GM18951 (cell line): Measurements from ENCODE around the gene FAM181A.

Source experiments
- POLR2A ChIP-seq: IDR thresholded peaks from 4 replicates; pipeline ENCODE4 v1.6.1; 2011; ENCODE audit warnings: mild to moderate bottlenecking; ENCODE audit not compliant: insufficient read length, insufficient read depth; ENCODE audit errors: extremely low read depth
- in situ Hi-C: fragments of 300-500 bp; cut with MboI; formaldehyde crosslinking; loops from one replicate; pipeline ENCODE4 v1.12.0; 2022; ENCODE audit warnings: low sequenced_read_pairs, mixed read lengths, inconsistent platforms; ENCODE audit not compliant: unreplicated experiment

Gene FAM181A

DNA sequence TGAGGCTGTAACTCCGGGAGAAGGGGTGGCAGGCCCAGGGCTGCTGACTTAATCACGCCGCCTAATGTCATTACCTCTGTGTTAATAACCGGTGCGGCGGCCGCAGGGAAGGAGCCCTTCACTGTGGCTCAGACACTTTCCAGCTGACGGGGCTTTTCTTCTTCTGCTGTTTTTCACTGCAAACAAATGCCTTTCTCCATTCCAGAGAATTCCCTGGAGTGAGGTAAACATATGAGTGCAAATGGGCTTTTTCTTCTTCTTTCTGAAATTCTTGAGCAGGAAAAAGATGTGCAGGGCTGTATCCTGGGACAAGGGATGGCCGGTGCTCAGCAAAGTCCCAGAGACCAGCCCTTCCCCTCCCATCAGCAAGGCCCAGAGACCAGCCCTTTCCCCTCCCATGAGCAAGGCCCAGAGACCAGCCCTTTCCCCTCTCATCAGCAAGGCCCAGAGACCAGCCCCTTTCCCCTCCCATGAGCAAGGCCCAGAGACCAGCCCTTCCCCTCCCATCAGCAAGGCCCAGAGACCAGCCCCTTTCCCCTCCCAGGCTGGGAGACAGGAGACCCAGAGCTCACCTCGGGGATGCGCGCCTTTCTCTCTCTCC lies 33.4 kb upstream of the FAM181A start:
- no peak for TF ChIP-seq POLR2A
- in situ Hi-C loops, result no loop called here

DNA sequence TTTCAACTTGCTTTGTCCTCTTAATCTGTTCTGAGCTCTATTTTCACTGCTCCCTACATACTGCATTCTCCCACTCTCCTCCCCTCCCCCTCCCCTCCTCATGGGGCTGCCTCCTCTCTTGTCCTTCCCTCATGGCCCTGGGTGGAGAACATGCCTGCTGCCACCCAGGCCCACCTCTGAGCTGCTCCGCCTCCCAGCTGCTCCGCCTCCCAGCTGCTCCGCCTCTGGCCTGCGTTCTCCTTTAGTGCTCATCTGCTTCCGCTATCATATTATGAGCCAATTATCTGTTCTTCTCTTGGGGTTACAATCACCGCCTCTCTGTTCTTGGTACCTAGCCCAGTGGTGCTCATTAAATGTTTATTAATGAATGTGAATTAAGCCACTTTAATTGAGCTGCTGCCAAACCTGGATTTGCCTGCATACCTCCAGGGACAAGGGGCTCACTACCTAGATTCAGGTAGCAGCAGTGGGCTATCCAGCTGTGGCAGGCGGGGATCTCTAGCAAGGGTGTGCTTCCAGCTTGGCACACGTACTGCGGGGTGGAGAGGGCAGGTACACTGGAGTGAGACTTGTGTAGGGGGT lies 32.0 kb upstream of the FAM181A start:
- in situ Hi-C loops, result no loop called here
- no peak for TF ChIP-seq POLR2A

DNA sequence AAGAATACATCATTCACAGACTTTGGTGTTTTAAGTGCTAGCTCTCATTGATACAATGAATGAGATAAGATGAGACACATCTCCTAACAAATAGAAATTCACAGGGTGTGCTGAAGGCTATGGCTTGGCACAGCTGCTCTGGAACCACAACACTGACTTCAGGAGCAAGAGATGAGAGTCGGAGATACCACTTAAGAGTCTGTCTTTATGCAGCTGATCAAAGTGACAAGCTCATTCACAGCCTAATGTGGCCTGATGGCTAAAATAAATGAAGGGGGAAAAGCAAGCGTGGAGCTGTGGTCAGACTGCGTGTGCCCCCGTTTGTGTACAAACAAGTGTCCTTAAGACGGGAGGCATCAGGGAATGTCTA lies 29.7 kb upstream of the FAM181A start:
- in situ Hi-C loops, result no loop called here
- TF ChIP-seq POLR2A, result no peak

DNA sequence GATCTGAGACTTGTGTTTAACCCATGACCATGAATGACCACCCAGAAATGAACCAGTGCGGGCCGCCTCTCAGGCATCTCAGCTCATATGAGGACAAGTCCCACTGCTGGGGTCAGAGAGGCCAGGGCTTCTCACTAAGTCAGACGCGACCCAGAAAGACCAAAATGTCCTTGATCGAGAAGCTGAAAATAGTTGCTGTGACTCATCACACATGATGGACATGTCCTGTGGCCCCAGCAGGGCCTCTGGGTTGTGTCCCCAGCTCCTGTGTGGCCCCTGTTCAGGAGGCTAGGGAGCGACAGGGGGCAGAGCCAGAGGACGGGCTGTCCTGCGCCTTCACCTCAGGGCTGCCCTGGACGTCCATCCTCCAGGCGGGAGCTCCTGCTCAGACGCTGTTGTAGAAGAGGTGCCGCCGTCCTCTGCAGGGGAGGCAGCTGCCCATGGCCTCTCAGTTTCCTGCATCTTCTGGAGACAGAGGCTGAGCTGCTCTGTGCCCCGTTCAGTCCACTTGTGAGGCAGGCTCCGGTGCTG lies 29.0 kb upstream of the FAM181A start:
- TF ChIP-seq POLR2A, result no peak
- in situ Hi-C loops, result no loop called here

DNA sequence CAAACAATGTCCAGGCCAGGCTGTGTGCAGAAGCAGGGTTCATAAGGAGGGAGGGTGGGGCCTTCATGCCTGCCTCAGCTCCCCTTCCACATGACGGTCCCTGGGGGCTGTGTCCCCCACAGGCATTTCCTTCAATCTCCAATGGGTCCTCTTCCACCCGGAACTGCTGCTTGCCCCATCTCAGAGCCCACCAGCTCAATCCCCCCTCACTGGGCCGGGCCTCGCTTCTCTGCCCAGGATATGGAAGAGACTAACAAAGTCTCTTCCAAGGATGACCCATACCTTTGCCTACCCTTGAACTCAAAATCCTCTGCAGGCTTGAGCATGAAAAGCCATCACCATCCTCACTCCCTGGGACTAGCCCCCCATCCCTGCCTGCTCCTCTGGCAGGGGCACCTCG lies 28.4 kb upstream of the FAM181A start:
- in situ Hi-C loops, result no loop called here
- no peak for TF ChIP-seq POLR2A

DNA sequence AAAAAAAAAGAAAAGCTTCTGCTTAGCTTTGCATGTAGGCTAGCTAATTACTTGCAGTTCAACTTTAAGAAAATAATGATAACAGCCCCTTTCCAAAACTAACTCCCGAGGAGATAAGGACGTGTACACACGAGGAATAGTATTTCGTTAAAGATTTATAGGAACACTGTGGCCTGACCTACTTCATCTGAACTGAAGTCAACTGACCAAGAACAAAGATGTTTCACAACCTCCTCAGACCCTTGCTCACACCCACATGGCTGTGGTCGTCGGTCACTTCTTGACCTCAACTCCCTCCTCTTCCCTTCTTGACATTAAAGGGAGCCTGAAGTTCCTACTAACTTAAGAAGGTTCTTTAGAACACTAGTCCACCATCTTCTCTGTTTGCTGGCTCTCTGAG lies 25.3 kb upstream of the FAM181A start:
- no peak for TF ChIP-seq POLR2A
- in situ Hi-C loops, result loop anchor here (10.0 kb wide), 1 partner anchor 247 kb away; no protein-coding TSS in a partner anchor

DNA sequence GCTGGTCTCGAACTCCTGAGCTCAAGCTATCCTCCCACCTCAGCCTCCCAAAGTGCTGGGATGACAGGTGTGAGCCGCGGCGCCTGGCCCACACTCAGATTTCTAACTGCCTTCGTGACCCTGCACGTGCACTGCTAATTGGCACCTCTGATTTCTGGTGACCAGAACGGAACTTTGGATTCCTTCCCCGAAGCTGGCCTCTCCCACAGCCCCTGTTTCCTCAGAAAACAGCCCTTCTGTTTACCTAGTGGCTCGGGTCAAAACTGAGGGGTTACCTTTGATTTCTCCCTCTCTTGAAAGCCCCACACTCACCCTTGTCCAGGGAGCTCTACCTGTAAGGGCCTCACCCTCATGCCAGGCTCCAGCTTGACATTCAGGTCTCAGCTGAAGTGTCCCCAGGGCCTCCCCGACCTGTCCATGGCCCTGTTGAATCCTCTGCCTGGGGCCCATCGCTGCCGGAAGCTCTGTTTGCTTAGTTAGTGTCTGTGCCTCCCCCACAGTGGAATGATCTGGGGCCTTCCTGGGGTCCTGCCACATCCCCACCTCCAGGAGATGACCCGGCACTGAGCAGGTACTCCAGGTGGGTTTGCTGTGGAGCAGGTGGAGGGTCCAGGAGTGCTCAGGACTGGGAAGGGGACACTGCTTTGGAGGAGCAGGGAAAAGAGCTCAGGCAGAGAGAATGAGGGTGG lies 24.4 kb upstream of the FAM181A start:
- in situ Hi-C loops, result loop anchor here (10.0 kb wide), 1 partner anchor 248 kb away; no protein-coding TSS in a partner anchor
- TF ChIP-seq POLR2A, result no peak

DNA sequence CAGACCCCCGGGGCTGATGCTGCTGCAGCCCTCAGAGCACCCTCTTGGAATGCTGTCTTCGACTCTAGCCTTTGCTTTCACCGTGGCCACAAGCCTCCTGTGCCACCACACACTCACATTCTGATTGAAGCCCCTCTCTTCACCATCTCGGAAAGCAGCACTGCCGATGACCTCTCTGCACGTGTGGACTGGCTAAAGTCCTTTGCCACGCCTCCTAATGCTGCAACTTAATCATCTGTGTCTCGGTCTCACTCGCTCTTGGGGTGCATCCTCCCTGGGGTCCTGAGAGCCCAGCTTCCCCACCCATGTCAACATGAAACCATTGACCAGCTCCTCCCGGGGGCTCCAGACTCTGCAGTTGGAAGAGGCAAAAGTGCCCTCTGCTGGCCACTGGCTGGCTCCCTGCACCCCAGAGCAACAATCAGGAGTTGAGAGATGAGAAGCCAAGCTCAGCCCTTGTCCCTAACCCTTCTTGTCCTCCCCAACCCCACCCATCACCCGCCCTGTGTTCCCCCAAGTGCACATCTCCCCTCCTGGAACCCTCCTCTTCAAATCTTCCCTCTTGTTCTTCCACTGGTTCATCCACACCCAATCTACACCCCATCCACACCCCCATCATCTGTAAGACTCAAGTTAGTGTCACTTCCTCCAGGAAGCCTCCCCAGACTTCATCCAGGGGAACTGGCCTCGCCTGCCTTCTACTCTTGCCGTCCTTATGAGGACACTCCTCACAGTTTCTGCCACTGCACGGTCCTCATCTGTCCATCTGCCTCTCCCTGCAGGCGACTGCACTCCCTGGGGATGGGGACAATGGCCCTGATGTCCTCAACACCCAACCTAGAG lies 23.6 kb upstream of the FAM181A start:
- in situ Hi-C loops, result loop anchor here (10.0 kb wide), 1 partner anchor 249 kb away; no protein-coding TSS in a partner anchor
- TF ChIP-seq POLR2A, result no peak

DNA sequence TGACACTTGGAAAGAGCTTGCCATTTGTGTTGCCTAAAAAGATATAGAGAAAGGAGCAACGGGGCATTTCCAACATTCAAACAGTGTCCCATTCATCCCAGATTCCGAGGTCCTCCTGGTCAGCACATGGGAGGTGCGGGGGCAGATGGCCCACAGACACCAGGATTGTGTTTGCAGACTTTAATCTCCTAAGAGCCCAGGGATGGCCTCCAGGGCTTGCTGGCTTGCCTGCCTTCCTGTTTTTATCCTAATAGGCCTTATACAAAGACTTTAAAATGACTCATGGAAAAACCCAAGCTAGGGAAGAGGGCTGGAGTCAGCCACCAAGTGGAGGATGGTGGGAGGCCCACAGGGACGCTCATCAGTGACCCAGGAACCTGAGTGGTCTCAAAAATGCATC lies 21.5 kb upstream of the FAM181A start:
- in situ Hi-C loops, result loop anchor here (10.0 kb wide), 1 partner anchor 251 kb away; no protein-coding TSS in a partner anchor
- no peak for TF ChIP-seq POLR2A

DNA sequence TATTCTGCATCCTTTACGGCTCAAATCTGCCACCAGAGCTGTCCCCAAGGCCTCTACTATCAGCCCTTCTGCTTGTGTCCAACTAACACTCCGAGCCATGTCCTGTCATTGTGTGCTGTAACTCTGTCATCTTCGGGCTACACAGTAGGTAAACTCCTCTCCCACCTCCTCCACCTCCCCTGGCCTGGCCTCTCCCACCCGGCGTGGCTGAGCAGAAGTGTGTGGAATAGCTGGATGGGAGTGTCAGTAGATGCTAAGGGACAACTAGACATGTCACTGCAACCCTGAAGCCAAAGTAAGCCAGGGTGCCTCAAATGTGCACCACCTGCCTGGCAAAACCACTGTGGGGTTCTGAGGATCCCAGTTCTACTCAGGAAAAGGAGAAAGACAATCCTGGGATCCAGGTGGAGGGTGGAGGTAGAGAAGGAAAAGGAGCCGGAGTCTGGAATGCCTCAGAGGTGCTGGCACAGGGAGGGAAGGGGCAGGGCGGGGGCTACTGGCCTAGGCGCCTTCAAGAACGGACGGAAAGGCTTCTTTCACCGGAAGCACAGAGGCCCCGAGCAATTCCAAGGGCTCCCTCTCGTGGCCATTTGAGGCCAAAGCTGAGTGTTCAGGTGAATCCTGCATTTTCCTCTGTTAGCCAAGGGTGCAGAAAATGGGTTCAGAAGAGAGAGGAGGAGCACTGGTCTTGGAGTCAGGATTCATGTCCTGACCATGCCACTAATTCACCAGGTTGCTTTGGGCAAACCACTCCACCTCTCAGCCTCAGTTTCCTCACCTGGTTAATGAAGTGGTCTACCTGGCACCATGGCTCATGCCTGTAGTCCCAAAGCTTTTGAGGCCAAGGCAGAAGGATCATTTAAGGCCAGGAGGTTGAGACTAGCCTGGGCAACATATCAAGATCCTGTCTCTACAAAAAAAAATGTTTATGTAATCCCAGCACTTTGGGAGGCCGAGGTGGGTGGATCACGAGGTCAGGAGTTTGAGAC lies 20.5 kb upstream of the FAM181A start:
- in situ Hi-C loops, result loop anchor here (10.0 kb wide), 1 partner anchor 252 kb away; no protein-coding TSS in a partner anchor
- no peak for TF ChIP-seq POLR2A

DNA sequence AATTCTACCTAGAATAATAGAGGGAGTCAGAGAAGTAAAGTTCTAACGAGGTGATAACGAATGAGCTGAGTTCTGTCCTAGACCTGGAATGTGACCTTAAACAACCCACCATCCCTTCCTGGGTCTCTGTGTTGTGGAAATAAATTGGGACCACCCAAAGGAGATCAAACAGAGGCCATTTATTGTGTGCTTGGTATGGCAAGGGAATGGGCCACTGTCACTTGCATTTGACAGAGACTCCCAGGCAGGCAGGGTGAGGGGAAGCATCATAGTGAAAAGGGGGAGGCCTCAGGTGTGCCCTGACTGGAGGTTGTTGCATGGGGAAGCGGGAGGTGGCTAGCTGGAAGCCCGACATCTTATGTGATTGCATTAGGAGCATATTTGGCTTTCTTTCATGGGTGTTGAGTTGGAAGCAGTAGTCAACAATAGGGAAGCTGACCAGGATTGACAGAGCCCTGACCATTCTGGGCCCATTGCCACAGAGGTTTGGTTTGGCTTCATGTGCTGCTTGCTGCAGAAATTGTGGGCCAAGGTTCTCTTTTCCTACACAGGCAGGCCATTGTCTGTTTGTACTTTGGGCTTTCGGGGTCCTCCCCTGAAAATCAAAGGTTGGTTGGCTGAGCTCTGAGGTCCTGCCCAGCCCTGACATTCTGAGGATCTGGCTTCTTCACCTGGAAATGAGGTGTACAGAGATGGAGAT lies 17.6 kb upstream of the FAM181A start:
- no peak for TF ChIP-seq POLR2A
- in situ Hi-C loops, result loop anchor here (10.0 kb wide), 1 partner anchor 255 kb away; no protein-coding TSS in a partner anchor
